HepG2 (cell line): ENCODE measurements around the gene NFILZ. TPM values are rescaled to one million over a fixed set of nuclear protein-coding genes. Genes with fewer than 3 reads are reported as not detected.

Experiments
- BORCS8-MEF2B ChIP-seq: sonication (generic); formaldehyde crosslinking; IDR thresholded peaks from 2 replicates; pipeline ENCODE4 v1.8.0; 2022; ENCODE audit warnings: mild to moderate bottlenecking, missing genetic modification reagents
- CSRNP2 ChIP-seq: sonication (generic); formaldehyde crosslinking; conservative IDR thresholded peaks from 2 replicates; pipeline ENCODE4 v1.8.0; 2022; ENCODE audit warnings: low read depth, missing genetic modification reagents
- CTCF ChIP-seq: sonication (generic); formaldehyde crosslinking; IDR thresholded peaks from 2 replicates; pipeline ENCODE4 v1.5.0; 2020; ENCODE audit warnings: mild to moderate bottlenecking, missing genetic modification reagents, moderate library complexity
- DNMT3B ChIP-seq: conservative IDR thresholded peaks from 2 replicates; pipeline ENCODE4 v1.6.1; 2016; ENCODE audit warnings: missing biosample characterization, control low read depth
- IKZF5 ChIP-seq: IDR thresholded peaks from 2 replicates; pipeline ENCODE4 v1.6.1; 2018; ENCODE audit warnings: missing genetic modification reagents, mild to moderate bottlenecking, missing compliant biosample characterization
- ISX ChIP-seq: sonication (generic); formaldehyde crosslinking; conservative IDR thresholded peaks from 2 replicates; pipeline ENCODE4 v1.5.0; 2020; ENCODE audit warnings: missing genetic modification reagents
- PHF21A ChIP-seq: sonication (generic); formaldehyde crosslinking; IDR thresholded peaks from 2 replicates; pipeline ENCODE4 v1.5.0; 2020; ENCODE audit warnings: mild to moderate bottlenecking, missing genetic modification reagents
- PLRG1 ChIP-seq: fragments of 450-650 bp; conservative IDR thresholded peaks from 2 replicates; pipeline ENCODE4 v1.6.1; 2016
- REL ChIP-seq: sonication (generic); formaldehyde crosslinking; conservative IDR thresholded peaks from 2 replicates; pipeline ENCODE4 v1.8.0; 2022; ENCODE audit warnings: mild to moderate bottlenecking, missing genetic modification reagents, moderate library complexity
- SOX6 ChIP-seq, 2 experiments: fragments of 450-650 bp in 1 of 2; sonication (generic) in 1 of 2; formaldehyde crosslinking in 1 of 2; IDR thresholded peaks; 2 replicates each; pipeline versions ENCODE4 v1.4.0 to v1.6.1; 2017 to 2020; ENCODE audit warnings: antibody characterized with exemption in 1 of 2, mild to moderate bottlenecking in 1 of 2, missing genetic modification reagents in 1 of 2
- SP5 ChIP-seq: IDR thresholded peaks from 2 replicates; pipeline ENCODE4 v1.6.1; 2016; ENCODE audit warnings: low read depth, borderline replicate concordance
- UBTF ChIP-seq: sonication (generic); formaldehyde crosslinking; IDR thresholded peaks from 2 replicates; pipeline ENCODE4 v1.4.0; 2020; ENCODE audit warnings: mild to moderate bottlenecking, missing genetic modification reagents
- ZFP36 ChIP-seq: fragments of 150-350 bp; IDR thresholded peaks from 2 replicates; pipeline ENCODE4 v1.6.1; 2018; ENCODE audit warnings: borderline replicate concordance, low read length, low read depth; ENCODE audit not compliant: partially characterized antibody
- ZFP41 ChIP-seq: sonication (generic); formaldehyde crosslinking; IDR thresholded peaks from 2 replicates; pipeline ENCODE4 v1.4.0; 2020; ENCODE audit warnings: mild to moderate bottlenecking, missing genetic modification reagents, borderline replicate concordance
- ZNF281 ChIP-seq: sonication (generic); formaldehyde crosslinking; IDR thresholded peaks from 2 replicates; pipeline ENCODE4 v1.4.0; 2020; ENCODE audit warnings: missing genetic modification reagents, borderline replicate concordance
- ZNF710 ChIP-seq: sonication (generic); formaldehyde crosslinking; IDR thresholded peaks from 2 replicates; pipeline ENCODE4 v1.5.0; 2020; ENCODE audit warnings: mild to moderate bottlenecking, missing genetic modification reagents, borderline replicate concordance
- ZNF883 ChIP-seq: sonication (generic); formaldehyde crosslinking; IDR thresholded peaks from 2 replicates; pipeline ENCODE4 v1.5.1; 2020; ENCODE audit warnings: mild to moderate bottlenecking, missing genetic modification reagents; ENCODE audit errors: not compliant biosample characterization
- polyA plus RNA-seq, 8 experiments: library from polyadenylated mRNA; depleted of rRNA in 3 of 8; stranded (reverse) in 7 of 8; unstranded in 1 of 8; fragments of >200 nt; fragmentation: Illumina TruSeq in 4 of 8; extraction: Trizol in 4 of 8; gene quantifications; 2 replicates each; pipeline versions ENCODE4 v1.2.1 to v1.2.3, GENCODE V29; 2011 to 2016; ENCODE audit warnings: low read depth in 4 of 8, missing spikeins in 1 of 8, mixed read lengths in 1 of 8; ENCODE audit not compliant: insufficient read depth in 1 of 8
- total RNA-seq, 5 experiments: library from RNA; depleted of rRNA; stranded (reverse); fragments of >200 nt; fragmentation: Illumina TruSeq; extraction: Trizol; gene quantifications; 2 replicates each; pipeline ENCODE4 v1.2.3, GENCODE V29; 2016; ENCODE audit warnings: low read depth in 1 of 5

Gene NFILZ
- total and polyA plus RNA-seq, 2 of the 13 experiments (the other 11 are each of a cell fraction or from before 2014, with no cell fraction given) = not detected

GRCh38 chr19:8638078-8638619 is 7.7 kb downstream of the NFILZ start (continued):
- TF ChIP-seq ZFP41 (CRISPR knock-in tag) (no peak), CSRNP2 (CRISPR knock-in tag) (no peak), CTCF (CRISPR knock-in tag) (no peak), PHF21A (CRISPR knock-in tag) (peak; percentile 39; the same call in 1 of the 2 replicates), ZFP36 (no peak), ZNF710 (CRISPR knock-in tag) (peak; percentile 99), SOX6 (IDR thresholded peaks at IDR 0.05) (no peak), SOX6 (CRISPR knock-in tag; IDR thresholded peaks at IDR 0.05) (peak; percentile 66), BORCS8-MEF2B (no peak), DNMT3B (CRISPR knock-in tag) (no peak), ZNF281 (CRISPR knock-in tag) (peak; percentile 43; the same call in 1 of the 2 replicates), IKZF5 (CRISPR knock-in tag) (peak; percentile 50; the same call in 1 of the 2 replicates), REL (CRISPR knock-in tag) (no peak), ZNF883 (CRISPR knock-in tag) (no peak), ISX (CRISPR knock-in tag) (no peak), UBTF (CRISPR knock-in tag) (no peak), PLRG1 (no peak), SP5 (CRISPR knock-in tag) (no peak)
